CD4-positive, alpha-beta T cell treated with Interleukin-15 for 4 hours (primary cell): ENCODE measurements around the gene PSME2.

Source experiments
- DNase-seq: peaks from one replicate; pipeline ENCODE4 v3.0.0-alpha.2; 2020; ENCODE audit warnings: low spot score

Gene PSME2

DNA sequence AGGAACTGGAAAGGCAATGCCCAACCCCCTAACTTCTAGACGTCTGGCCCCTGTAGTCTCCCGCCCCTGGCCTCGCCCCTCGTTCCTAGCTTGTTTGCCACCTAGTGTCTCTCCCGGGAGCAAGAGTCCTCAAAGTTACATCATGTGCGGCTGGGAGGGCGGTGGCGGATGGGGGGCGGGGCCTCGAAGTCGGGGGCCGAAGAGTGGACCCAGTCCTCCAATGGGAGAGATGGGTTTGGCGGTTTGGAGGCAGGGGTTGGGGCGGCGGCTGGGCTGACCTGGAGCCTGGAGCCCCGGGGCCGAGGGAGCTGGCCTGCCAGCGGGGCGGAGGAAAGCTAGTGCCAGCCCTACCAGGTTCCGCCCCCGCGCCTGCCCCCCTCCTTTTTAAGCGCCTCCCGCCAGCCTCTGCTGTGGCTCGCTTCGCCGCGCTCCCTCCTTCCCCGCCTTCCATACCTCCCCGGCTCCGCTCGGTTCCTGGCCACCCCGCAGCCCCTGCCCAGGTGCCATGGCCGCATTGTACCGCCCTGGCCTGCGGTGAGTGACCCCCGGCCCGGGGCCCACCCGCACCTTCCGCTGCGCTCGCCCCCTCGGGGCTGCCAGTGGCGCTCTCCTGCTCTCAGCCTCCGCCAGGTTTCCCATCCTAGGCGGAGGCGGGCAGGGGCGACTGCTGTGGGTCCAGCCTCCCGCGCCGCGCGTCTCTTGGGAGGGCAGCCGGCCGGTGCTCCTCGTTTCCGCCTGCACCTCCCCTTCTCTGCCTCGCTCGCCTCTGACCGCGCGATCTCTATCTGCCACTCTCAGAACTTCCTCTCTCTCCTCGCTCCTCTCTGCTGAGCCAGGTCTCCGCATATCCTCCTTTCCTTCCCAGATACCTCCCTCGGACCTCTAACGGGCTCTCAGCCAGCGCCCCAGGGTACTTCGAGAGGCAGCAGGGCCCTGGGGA is 52.2 kb downstream of the PSME2 start, which contains the start of gene PCK2:
Gene PCK2, plus strand, starts transcription at position 411 of the 940 bp plus-strand sequence. Its CDS starts 95 bp downstream, at position 506.
- peak; percentile 53 for DNase-seq
